H1 (cell line): Measurements from ENCODE around the gene FGFR2. TPM values are rescaled to one million over a fixed set of nuclear protein-coding genes. Genes with fewer than 3 reads are reported as not detected.
A peak's percentile ranks its signal among the peaks of the same experiment; 100 is the strongest.

Source experiments
- CTCF ChIA-PET: fragments of 300-600 bp; sonication (Branson Sonifier 250); formaldehyde crosslinking; loops from one replicate; lab custom pipeline; 2021; ENCODE audit not compliant: partially characterized antibody; lab: Charles Lee
- POLR2A ChIA-PET: fragments of 300-600 bp; sonication (Branson Sonifier 250); formaldehyde crosslinking; loops from one replicate; lab custom pipeline; 2021; ENCODE audit warnings: inconsistent platforms; ENCODE audit not compliant: partially characterized antibody; lab: Charles Lee
- DNase-seq, 2 experiments: peaks; one replicate each; pipeline versions ENCODE4 v3.0.0 to v3.0.0-alpha.2; 2010 to 2022; ENCODE audit warnings: low spot score in 2 of 2, low read depth in 1 of 2, mixed read lengths in 1 of 2
- FAIRE-seq: peaks from 2 replicates; lab custom pipeline; 2011; peaks lifted over from hg19 to GRCh38; lab: Jason Lieb, UNC
- H2AFZ ChIP-seq: 2 replicates; pipeline ENCODE4 v1.8.1; 2012; ENCODE audit warnings: low read length, inconsistent platforms
- H2AK5ac ChIP-seq: 2 replicates; pipeline ENCODE4 v1.6.1; 2013; ENCODE audit warnings: low read depth, low read length
- H2BK120ac ChIP-seq: replicated peaks from 2 replicates; pipeline ENCODE3; 2013; ENCODE audit warnings: low read depth, low read length, inconsistent platforms
- H2BK12ac ChIP-seq: 2 replicates; pipeline ENCODE4 v1.6.1; 2013; ENCODE audit warnings: low read depth, low read length
- H2BK15ac ChIP-seq: 2 replicates; pipeline ENCODE4 v1.6.1; 2013; ENCODE audit warnings: low read length
- H2BK20ac ChIP-seq: 2 replicates; pipeline ENCODE4 v1.6.1; 2013; ENCODE audit warnings: low read length
- H2BK5ac ChIP-seq: 2 replicates; pipeline ENCODE4 v1.6.1; 2013; ENCODE audit warnings: low read depth, low read length
- H3K14ac ChIP-seq: 2 replicates; pipeline ENCODE4 v1.6.1; 2013; ENCODE audit warnings: inconsistent platforms; ENCODE audit not compliant: insufficient read length
- H3K18ac ChIP-seq: 2 replicates; pipeline ENCODE4 v1.6.1; 2013; ENCODE audit warnings: low read length; ENCODE audit errors: extremely low read depth
- H3K23ac ChIP-seq: 2 replicates; pipeline ENCODE4 v1.6.1; 2013; ENCODE audit warnings: inconsistent platforms; ENCODE audit not compliant: insufficient read length
- H3K23me2 ChIP-seq: 2 replicates; pipeline ENCODE4 v1.6.1; 2013; ENCODE audit warnings: low read depth, low read length
- H3K27ac ChIP-seq: 2 replicates; pipeline ENCODE4 v1.6.1; 2011; ENCODE audit warnings: low read depth, low read length, inconsistent platforms
- H3K27me3 ChIP-seq, 4 experiments: replicated peaks in 1 of 4; 1 replicate in 1 of 4; 2 replicates in 3 of 4; pipeline versions ENCODE4 v1.6.1 to v1.8.1; 2011 to 2013; ENCODE audit warnings: low read length in 3 of 4, mild to moderate bottlenecking in 3 of 4, inconsistent platforms in 2 of 4, mixed read lengths in 2 of 4, moderate library complexity in 1 of 4; ENCODE audit not compliant: control insufficient read depth in 3 of 4, insufficient read depth in 3 of 4; ENCODE audit errors: extremely low read depth in 1 of 4
- H3K36me3 ChIP-seq, 4 experiments: 2 replicates each; pipeline versions ENCODE4 v1.6.1 to v1.8.1; 2011 to 2013; ENCODE audit warnings: mild to moderate bottlenecking in 4 of 4, low read length in 3 of 4, moderate library complexity in 2 of 4, control low read depth in 1 of 4, inconsistent platforms in 1 of 4; ENCODE audit not compliant: insufficient read depth in 4 of 4, control insufficient read depth in 2 of 4
- H3K4ac ChIP-seq: replicated peaks from 2 replicates; pipeline ENCODE3; 2013; ENCODE audit warnings: low read length, low read depth, mixed read lengths, inconsistent platforms; ENCODE audit not compliant: insufficient read length
- H3K4me1 ChIP-seq, 4 experiments: replicated peaks in 1 of 4; 1 replicate in 1 of 4; 2 replicates in 3 of 4; pipeline versions ENCODE4 v1.6.1 to v1.8.1; 2011 to 2013; ENCODE audit warnings: low read length in 3 of 4, inconsistent platforms in 2 of 4, mixed read lengths in 1 of 4; ENCODE audit not compliant: insufficient read depth in 4 of 4, control insufficient read depth in 3 of 4
- H3K4me2 ChIP-seq, 2 experiments: 2 replicates each; pipeline versions ENCODE4 v1.6.1 to v1.8.1; 2011 to 2013; ENCODE audit warnings: low read depth in 2 of 2, low read length in 2 of 2, control low read depth in 1 of 2, inconsistent platforms in 1 of 2, mild to moderate bottlenecking in 1 of 2; ENCODE audit not compliant: insufficient read depth in 1 of 2
- H3K4me3 ChIP-seq, 4 experiments: fragments of 200-600, 300-600 bp in 1 of 4; sonication (generic), shearing (Covaris generic), sonication (Bioruptor Twin) in 1 of 4; 2 replicates each; pipeline versions ENCODE4 v1.5.1 to v1.8.1; 2011 to 2016; ENCODE audit warnings: low read length in 4 of 4, low read depth in 3 of 4, control low read depth in 2 of 4, inconsistent platforms in 2 of 4, mild to moderate bottlenecking in 2 of 4, mixed read lengths in 1 of 4, moderate library complexity in 1 of 4; ENCODE audit not compliant: insufficient read depth in 2 of 4; ENCODE audit errors: extremely low read depth in 1 of 4
- H3K56ac ChIP-seq: replicated peaks from 2 replicates; pipeline ENCODE3; 2013; ENCODE audit warnings: low read depth, mild to moderate bottlenecking, mixed read lengths, low read length, inconsistent platforms; ENCODE audit not compliant: insufficient read length
- H3K79me1 ChIP-seq: 2 replicates; pipeline ENCODE4 v1.6.1; 2013; ENCODE audit warnings: low read depth, low read length, control low read depth
- H3K79me2 ChIP-seq, 2 experiments: 2 replicates each; pipeline versions ENCODE4 v1.6.1 to v1.8.1; 2012 to 2013; ENCODE audit warnings: low read length in 2 of 2, mild to moderate bottlenecking in 2 of 2, inconsistent platforms in 1 of 2; ENCODE audit not compliant: insufficient read depth in 2 of 2, control insufficient read depth in 1 of 2
- H3K9ac ChIP-seq, 4 experiments: replicated peaks in 1 of 4; 1 replicate in 1 of 4; 2 replicates in 3 of 4; pipeline versions ENCODE4 v1.6.1 to v1.8.1; 2011 to 2013; ENCODE audit warnings: low read depth in 3 of 4, low read length in 3 of 4, control low read depth in 2 of 4, mild to moderate bottlenecking in 2 of 4, moderate library complexity in 2 of 4, inconsistent platforms in 1 of 4; ENCODE audit errors: extremely low read depth in 1 of 4
- H3K9me3 ChIP-seq, 2 experiments: 2 replicates each; pipeline versions ENCODE4 v1.6.1 to v1.8.1; 2012 to 2013; ENCODE audit warnings: mild to moderate bottlenecking in 2 of 2, moderate library complexity in 2 of 2, control low read depth in 1 of 2, inconsistent platforms in 1 of 2, low read depth in 1 of 2, low read length in 1 of 2, mixed read lengths in 1 of 2; ENCODE audit not compliant: insufficient read depth in 2 of 2
- H4K20me1 ChIP-seq, 2 experiments: replicated peaks in 1 of 2; 2 replicates each; pipeline versions ENCODE3 to v1.8.1; 2011 to 2013; ENCODE audit warnings: inconsistent platforms in 2 of 2, low read length in 2 of 2, mild to moderate bottlenecking in 1 of 2; ENCODE audit not compliant: insufficient read depth in 2 of 2, control insufficient read depth in 1 of 2
- H4K5ac ChIP-seq: 2 replicates; pipeline ENCODE4 v1.6.1; 2013; ENCODE audit warnings: low read length, low read depth, mixed read lengths, inconsistent platforms; ENCODE audit not compliant: insufficient read length
- H4K8ac ChIP-seq: 2 replicates; pipeline ENCODE4 v1.8.0; 2013; ENCODE audit warnings: mild to moderate bottlenecking, moderate library complexity, low read length, inconsistent platforms; ENCODE audit not compliant: insufficient read depth; ENCODE audit errors: extremely low read depth
- H4K91ac ChIP-seq: replicated peaks from 2 replicates; pipeline ENCODE3; 2013; ENCODE audit warnings: low read length, mixed read lengths, inconsistent platforms; ENCODE audit not compliant: insufficient read length
- NRF1 ChIP-seq: IDR thresholded peaks from 2 replicates; pipeline ENCODE4 v1.6.1; 2011; ENCODE audit warnings: mild to moderate bottlenecking, low read depth, low read length, improper control_type of control experiment
- RAD21 ChIP-seq, 2 experiments: IDR thresholded peaks in 1 of 2; conservative IDR thresholded peaks in 1 of 2; 2 replicates each; pipeline ENCODE4 v1.6.1; 2011; ENCODE audit warnings: low read depth in 2 of 2, low read length in 2 of 2, improper control_type of control experiment in 1 of 2, inconsistent platforms in 1 of 2, mild to moderate bottlenecking in 1 of 2, moderate library complexity in 1 of 2
- WGBS, 2 experiments: shearing (Covaris generic) in 1 of 2; methylation state at CpG; one replicate each; pipeline versions ENCODE4 v1.1.6 to v1.1.7; 2013 to 2015; ENCODE audit warnings: low lambda C conversion rate in 2 of 2, mixed read lengths in 2 of 2, inconsistent platforms in 1 of 2, low coverage in 1 of 2, missing lambda C conversion rate in 1 of 2; ENCODE audit not compliant: insufficient replicate concordance in 2 of 2, insufficient coverage in 1 of 2, insufficient read length in 1 of 2; ENCODE audit errors: extremely low coverage in 1 of 2, missing lambda C conversion rate in 1 of 2; 5-methylcytosine and 5-hydroxymethylcytosine counted together
- polyA plus RNA-seq, 7 experiments: library from polyadenylated mRNA; depleted of rRNA in 3 of 7; stranded (reverse) in 5 of 7; unstranded in 2 of 7; fragments of >200 nt in 5 of 7; fragments of 200-250 nt in 2 of 7; gene quantifications; 1 replicate in 5 of 7; 2 replicates in 1 of 7; 4 replicates in 1 of 7; pipeline versions ENCODE4 v1.2.1 to v1.2.3, GENCODE V29; 2011 to 2013; ENCODE audit warnings: missing spikeins in 2 of 7, mixed read lengths in 2 of 7
- total RNA-seq: library from RNA; stranded (reverse); fragmentation: NEBNext Ultra II Directional; extraction: Animal tissue kit (Norgen Biotek cat#: 25700); gene quantifications from 2 replicates; pipeline ENCODE4 v1.2.1, GENCODE V29; 2021

The FGFR2 gene
- total and polyA plus RNA-seq, 2 of the 8 experiments (the other 6 are each of a cell fraction or from before 2014, with no cell fraction given): 50.2 to 81.2 TPM

DNA sequence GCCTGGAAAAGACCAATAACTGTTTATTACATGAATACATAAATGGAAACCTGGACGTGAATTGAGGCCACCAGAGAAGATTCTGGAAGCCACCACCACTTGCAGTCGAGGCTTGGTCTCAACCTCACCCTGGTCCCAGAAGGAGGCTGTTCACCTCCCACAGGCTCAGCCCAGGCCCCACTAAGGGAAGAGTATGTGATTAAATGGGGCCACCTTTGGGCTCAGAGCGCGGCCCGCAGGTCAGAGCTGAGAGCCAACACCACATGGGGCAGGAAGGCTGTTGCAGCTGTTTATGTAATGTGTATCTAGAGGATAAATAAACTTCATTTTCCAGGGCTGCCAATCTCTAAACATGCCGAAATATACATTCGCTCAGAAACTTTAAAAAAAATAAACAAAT lies 17.6 kb upstream of the FGFR2 start:
- no peak overlapping the region for H3K4ac ChIP-seq
- no peak overlapping the region for H3K18ac ChIP-seq
- H3K14ac ChIP-seq: no peak overlapping the region
- H2BK12ac ChIP-seq: no peak overlapping the region
- no peak overlapping the region for H2BK15ac ChIP-seq
- H4K8ac ChIP-seq: no peak overlapping the region
- H3K79me2 ChIP-seq: no peaks in the 10 kb centered on the region
- no peak overlapping the region for H3K4me2 ChIP-seq
- CTCF ChIA-PET: interaction anchor here (0.5 to 1.8 kb wide), 2 partner anchors 9 to 551 kb away, joined by 4 to 5 read pairs; no protein-coding TSS in a partner anchor
- H2BK120ac ChIP-seq: no peak overlapping the region
- 93% methylated on average over 7 of the region's 7 CpGs; no CpG with 5 or more reads in 1 of the 2 experiments for WGBS, 2 experiments
- H3K9me3 ChIP-seq: peaks cover 7 to 15% of the 10 kb centered on the region in 2 experiments; a peak in 3 of 4 replicates
- no peak overlapping the region for H2AFZ ChIP-seq
- no peaks in the 10 kb centered on the region for H3K36me3 ChIP-seq
- no peak overlapping the region for H3K27ac ChIP-seq
- H3K27me3 ChIP-seq: no peaks in the 10 kb centered on the region; a peak in 1 of 7 replicates
- no peak overlapping the region for H2BK20ac ChIP-seq
- H3K4me3 ChIP-seq: no peak overlapping the region
- no peaks in the 10 kb centered on the region for H3K23me2 ChIP-seq
- no peaks in the 10 kb centered on the region for H3K4me1 ChIP-seq
- no peak overlapping the region for H2AK5ac ChIP-seq
- H4K20me1 ChIP-seq: no peaks in the 10 kb centered on the region
- DNase-seq (no peak), FAIRE-seq (no peak)
- H3K9ac ChIP-seq: no peak overlapping the region
- TF ChIP-seq NRF1 (no peak), RAD21 (IDR thresholded peaks at IDR 0.05 in 1 of 2, conservative IDR thresholded peaks at IDR 0.05 in 1 of 2; ENCODE audit: low read depth in 2 of 2, low read length in 2 of 2) (peak in 1 of 2 experiments; percentile 25; a peak in 2 of 4 replicates)
- H3K56ac ChIP-seq: no peak overlapping the region
- H3K79me1 ChIP-seq: no peaks in the 10 kb centered on the region
- no peak overlapping the region for H4K91ac ChIP-seq
- POLR2A ChIA-PET: interaction anchor here (0.6 kb wide), 1 partner anchor 105 kb away, joined by 3 read pairs; no protein-coding TSS in a partner anchor
- no peak overlapping the region for H3K23ac ChIP-seq
- no peak overlapping the region for H4K5ac ChIP-seq
- H2BK5ac ChIP-seq: no peak overlapping the region
